KMS-11 (cell line): ENCODE measurements around the gene NTM.

Experiments used
- H2AFZ ChIP-seq: fragments of 200-600 bp; sonication (generic); 2 replicates; pipeline ENCODE4 v1.6.1; 2016; ENCODE audit warnings: antibody characterized with exemption, mixed run types, low read depth
- H3K27ac ChIP-seq: fragments of 200-600 bp; sonication (generic); 2 replicates; pipeline ENCODE4 v1.6.1; 2016; ENCODE audit warnings: mild to moderate bottlenecking, mixed run types
- H3K27me3 ChIP-seq: fragments of 200-600 bp; sonication (generic); 2 replicates; pipeline ENCODE4 v1.6.1; 2017; ENCODE audit warnings: mild to moderate bottlenecking, low read depth, mixed run types, moderate library complexity; ENCODE audit not compliant: insufficient read depth
- H3K36me3 ChIP-seq: fragments of 200-600 bp; sonication (generic); 2 replicates; pipeline ENCODE4 v1.6.1; 2017; ENCODE audit warnings: mild to moderate bottlenecking, mixed run types; ENCODE audit not compliant: insufficient read depth
- H3K4me1 ChIP-seq: fragments of 200-600 bp; sonication (generic); 2 replicates; pipeline ENCODE4 v1.6.1; 2016; ENCODE audit warnings: mild to moderate bottlenecking, low read depth, mixed run types; ENCODE audit not compliant: poor library complexity, severe bottlenecking
- H3K4me2 ChIP-seq: fragments of 200-600 bp; sonication (generic); 2 replicates; pipeline ENCODE4 v1.7.0; 2016; ENCODE audit warnings: mild to moderate bottlenecking, mixed run types
- H3K4me3 ChIP-seq: fragments of 200-600 bp; sonication (generic); IDR thresholded peaks from 2 replicates; pipeline ENCODE4 v1.6.1; 2017; ENCODE audit warnings: low read depth, low read length, mixed read lengths; ENCODE audit not compliant: insufficient read depth
- H3K79me2 ChIP-seq: fragments of 200-600 bp; sonication (generic); 2 replicates; pipeline ENCODE4 v1.6.1; 2016; ENCODE audit warnings: low read depth, mixed run types; ENCODE audit not compliant: insufficient read depth
- H3K9ac ChIP-seq: fragments of 200-600 bp; sonication (generic); 2 replicates; pipeline ENCODE4 v1.6.1; 2016; ENCODE audit warnings: mild to moderate bottlenecking, mixed run types
- H4K20me1 ChIP-seq: fragments of 200-600 bp; sonication (generic); 2 replicates; pipeline ENCODE4 v1.6.1; 2016; ENCODE audit warnings: mild to moderate bottlenecking, mixed run types; ENCODE audit not compliant: insufficient read depth
- TF ChIP-seq, protein P1 (sequence below): fragments of 200-600 bp; sonication (generic); conservative IDR thresholded peaks from 2 replicates; pipeline ENCODE4 v1.6.1; 2017; ENCODE audit warnings: low read depth, mild to moderate bottlenecking, antibody characterized with exemption, low read length, moderate library complexity, mixed read lengths

Gene NTM

GRCh38 chr11:132054822-132055221 is 684.4 kb downstream of the NTM start:
- H3K27ac ChIP-seq, result no peak overlapping the region

DNA sequence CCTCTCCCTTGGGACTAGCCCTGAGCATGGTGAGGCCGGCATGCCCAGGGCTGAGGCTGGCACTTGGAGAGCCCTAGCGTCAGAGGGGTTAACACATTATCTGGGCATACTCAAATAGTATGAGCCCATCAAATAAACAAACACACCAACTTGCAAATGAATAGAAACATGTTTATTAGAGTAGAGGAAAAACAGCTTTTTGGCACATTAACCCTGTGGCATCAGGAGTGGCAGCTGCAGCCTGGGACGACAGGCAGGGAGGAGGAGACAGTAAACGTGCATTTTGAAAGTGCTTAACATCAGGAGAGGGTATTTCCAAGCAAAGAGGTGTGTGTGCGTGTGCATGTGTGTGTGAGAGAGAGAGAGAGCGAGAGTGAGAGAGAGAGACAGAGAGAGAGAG is 684.9 kb downstream of the NTM start:
- no peaks in the 10 kb centered on the region for H4K20me1 ChIP-seq
- H3K4me1 ChIP-seq, result no peaks in the 10 kb centered on the region
- TF ChIP-seq, protein P1, sequence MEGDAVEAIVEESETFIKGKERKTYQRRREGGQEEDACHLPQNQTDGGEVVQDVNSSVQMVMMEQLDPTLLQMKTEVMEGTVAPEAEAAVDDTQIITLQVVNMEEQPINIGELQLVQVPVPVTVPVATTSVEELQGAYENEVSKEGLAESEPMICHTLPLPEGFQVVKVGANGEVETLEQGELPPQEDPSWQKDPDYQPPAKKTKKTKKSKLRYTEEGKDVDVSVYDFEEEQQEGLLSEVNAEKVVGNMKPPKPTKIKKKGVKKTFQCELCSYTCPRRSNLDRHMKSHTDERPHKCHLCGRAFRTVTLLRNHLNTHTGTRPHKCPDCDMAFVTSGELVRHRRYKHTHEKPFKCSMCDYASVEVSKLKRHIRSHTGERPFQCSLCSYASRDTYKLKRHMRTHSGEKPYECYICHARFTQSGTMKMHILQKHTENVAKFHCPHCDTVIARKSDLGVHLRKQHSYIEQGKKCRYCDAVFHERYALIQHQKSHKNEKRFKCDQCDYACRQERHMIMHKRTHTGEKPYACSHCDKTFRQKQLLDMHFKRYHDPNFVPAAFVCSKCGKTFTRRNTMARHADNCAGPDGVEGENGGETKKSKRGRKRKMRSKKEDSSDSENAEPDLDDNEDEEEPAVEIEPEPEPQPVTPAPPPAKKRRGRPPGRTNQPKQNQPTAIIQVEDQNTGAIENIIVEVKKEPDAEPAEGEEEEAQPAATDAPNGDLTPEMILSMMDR, result no peak
- no peaks in the 10 kb centered on the region for H3K36me3 ChIP-seq
- no peak overlapping the region for H3K4me2 ChIP-seq
- H3K27me3 ChIP-seq, result no peaks in the 10 kb centered on the region
- no peak overlapping the region for H3K27ac ChIP-seq
- no peak overlapping the region for H3K9ac ChIP-seq
- no peak overlapping the region for H2AFZ ChIP-seq
- H3K79me2 ChIP-seq, result no peaks in the 10 kb centered on the region
- H3K4me3 ChIP-seq, result no peak overlapping the region

More at GRCh38 chr11:132054822-132055221, 684.4 kb downstream of the NTM start:
- no peaks in the 10 kb centered on the region for H3K79me2 ChIP-seq
- H4K20me1 ChIP-seq, result no peaks in the 10 kb centered on the region
- TF ChIP-seq, protein P1, result no peak
- H3K36me3 ChIP-seq, result no peaks in the 10 kb centered on the region
- no peaks in the 10 kb centered on the region for H3K4me1 ChIP-seq
- H3K9ac ChIP-seq, result no peak overlapping the region
- no peaks in the 10 kb centered on the region for H3K27me3 ChIP-seq
- no peak overlapping the region for H3K4me2 ChIP-seq
- H2AFZ ChIP-seq, result no peak overlapping the region
- no peak overlapping the region for H3K4me3 ChIP-seq

GRCh38 chr11:132056689-132057088 is 686.3 kb downstream of the NTM start:
- Histone ChIP-seq H3K79me2 (no peaks in the 10 kb centered on the region), H3K4me1 (peaks cover 11% of the 10 kb centered on the region), H3K9ac (no peak overlapping the region), H4K20me1 (no peaks in the 10 kb centered on the region), H3K4me2 (no peak overlapping the region), H3K27ac (no peak overlapping the region), H3K27me3 (no peaks in the 10 kb centered on the region), H3K36me3 (no peaks in the 10 kb centered on the region), H2AFZ (no peak overlapping the region), H3K4me3 (no peak overlapping the region)
- TF ChIP-seq, protein P1, result no peak

- TF ChIP-seq, protein P1, result no peak
- Histone ChIP-seq H4K20me1 (no peaks in the 10 kb centered on the region), H3K4me3 (no peak overlapping the region), H3K27ac (no peak overlapping the region), H3K4me2 (no peak overlapping the region), H3K27me3 (no peaks in the 10 kb centered on the region), H3K4me1 (peaks cover 17% of the 10 kb centered on the region), H2AFZ (no peak overlapping the region), H3K79me2 (no peaks in the 10 kb centered on the region), H3K36me3 (no peaks in the 10 kb centered on the region), H3K9ac (no peak overlapping the region)
These were observed 686.9 kb downstream of the NTM start for GRCh38 chr11:132057266-132057665.
